ENCODE results near the gene CXCL11. TPM values are rescaled to one million over a fixed set of nuclear protein-coding genes. Genes with fewer than 3 reads are reported as not detected.
A peak's percentile ranks its signal among the peaks of the same experiment; 100 is the strongest.

Gene CXCL11
- total and polyA plus RNA-seq, 2 of the 13 experiments (the other 11 are each of a cell fraction or from before 2014, with no cell fraction given): 0.08 TPM; not detected in 1

GRCh38 chr4:76058888-76059426 is 23.1 kb upstream of the CXCL11 start:
- WGBS (ENCODE audit: low lambda C conversion rate): 2% methylated on average over 3 of the region's 3 CpGs
- in situ Hi-C loops (cut with HindIII; ENCODE audit: extremely low pct_ligation_motif_present, low pct_unique_long_range_greater_than_20kb) (no loop called here), intact Hi-C loops (cut with micrococcal nuclease; ENCODE audit: unreplicated experiment) (no loop called here)
- ChIA-PET CTCF (ENCODE audit: low intra/inter-chr PET ratio, low total read pairs) (no interaction called here), POLR2A (interaction anchor here (0.8 kb wide), 1 partner anchor 68 kb away, joined by 4 read pairs; the partner anchor contains the start of gene SDAD1)
- Histone ChIP-seq H4K20me1 (ENCODE audit: insufficient read depth, low read length) (no peaks in the 10 kb centered on the region), H3K79me2 (ENCODE audit: insufficient read depth, low read length) (no peaks in the 10 kb centered on the region), H3K4me2 (ENCODE audit: low read depth, low read length) (peak overlapping the region; percentile 37), H3K4me3 (replicated peaks in 1 of 3; ENCODE audit: insufficient read depth in 1 of 3, low read depth in 2 of 3, low read length in 3 of 3) (peak overlapping the region in 1 of 3 experiments; percentile 7; a peak in 1 of 6 replicates), H3K27me3 (ENCODE audit: control insufficient read depth in 1 of 2, insufficient read depth in 2 of 2, low read length in 2 of 2) (no peaks in the 10 kb centered on the region), H2AFZ (ENCODE audit: low read length) (no peak overlapping the region), H3K36me3 (replicated peaks in 1 of 2; ENCODE audit: control insufficient read depth in 1 of 2, insufficient read depth in 2 of 2, low read length in 2 of 2) (no peaks in the 10 kb centered on the region), H3K27ac (ENCODE audit: extremely low read length, insufficient read depth, low read length) (no peak overlapping the region), H3K9me3 (ENCODE audit: low read length) (no peaks in the 10 kb centered on the region), H3K9ac (ENCODE audit: insufficient read depth, low read depth, low read length) (no peak overlapping the region), H3K4me1 (ENCODE audit: insufficient read depth, low read length) (peaks cover 20% of the 10 kb centered on the region)
- no TSS peak for BruUV-seq (replicated peaks)
- ATAC-seq: peak; percentile 91
- DNase-seq (ENCODE audit: low spot score): peak; percentile 76
- FAIRE-seq: no peak
- TF ChIP-seq ARID5B (CRISPR knock-in tag; IDR thresholded peaks at IDR 0.05) (peak; percentile 37; the same call in 1 of the 2 replicates), MEF2D (CRISPR knock-in tag; IDR thresholded peaks at IDR 0.05) (no peak), HNF1B (CRISPR knock-in tag; IDR thresholded peaks at IDR 0.05) (no peak), TGIF2 (CRISPR knock-in tag; IDR thresholded peaks at IDR 0.05) (no peak), LBX2 (CRISPR knock-in tag; IDR thresholded peaks at IDR 0.05; ENCODE audit: borderline replicate concordance) (no peak), THAP11 (CRISPR knock-in tag; IDR thresholded peaks at IDR 0.05) (0 out of 2 replicates have a peak, but pooled peaks have one; percentile 15), CTCF (CRISPR knock-in tag; IDR thresholded peaks at IDR 0.05) (no peak), ZNF552 (CRISPR knock-in tag; IDR thresholded peaks at IDR 0.05; ENCODE audit: borderline replicate concordance) (no peak), ONECUT2 (CRISPR knock-in tag; IDR thresholded peaks at IDR 0.05) (0 out of 2 replicates have a peak, but pooled peaks have one; percentile 22), PPARG (CRISPR knock-in tag; conservative IDR thresholded peaks at IDR 0.05) (peak; percentile 90), NR2F6 (IDR thresholded peaks at IDR 0.05) (no peak; the same call in 1 of the 2 replicates), NR2F6 (CRISPR knock-in tag; IDR thresholded peaks at IDR 0.05) (0 out of 2 replicates have a peak, but pooled peaks have one; percentile 18), CEBPB (IDR thresholded peaks at IDR 0.05; ENCODE audit: borderline replicate concordance, low read depth, low read length) (peak; percentile 33; the same call in 1 of the 2 replicates), ATF1 (CRISPR knock-in tag; IDR thresholded peaks at IDR 0.05) (peak; percentile 70)
